Stimulated activated CD8-positive, alpha-beta memory T cell treated with anti-CD3 and anti-CD28 coated beads, Interleukin-15, amount 100 ng/mL, for 1 hour (primary cell): ENCODE data around the gene TTC12.

Experiments used
- DNase-seq: peaks from one replicate; pipeline ENCODE4 v3.0.0-alpha.2; 2020; ENCODE audit warnings: low read depth

TTC12 gene

GRCh38 chr11:113405724-113406478, 91.5 kb downstream of the TTC12 start:
- DNase-seq = no peak

GRCh38 chr11:113407163-113407562, 92.8 kb downstream of the TTC12 start:
- DNase-seq = no peak

- DNase-seq = no peak
These were observed 93.8 kb downstream of the TTC12 start for GRCh38 chr11:113408206-113408605.

- DNase-seq = no peak
These were observed 94.5 kb downstream of the TTC12 start for GRCh38 chr11:113408887-113409286.

GRCh38 chr11:113409526-113409925, 95.1 kb downstream of the TTC12 start:
- DNase-seq = no peak

- no peak for DNase-seq
These were observed 96.2 kb downstream of the TTC12 start for GRCh38 chr11:113410414-113411135.

GRCh38 chr11:113411536-113411935, 97.2 kb downstream of the TTC12 start:
- no peak for DNase-seq

GRCh38 chr11:113412675-113413074, 98.3 kb downstream of the TTC12 start:
- no peak for DNase-seq

- no peak for DNase-seq
These were observed 101.0 kb downstream of the TTC12 start for GRCh38 chr11:113415343-113415742.
